ENCODE data around the gene DICER1.

DNA sequence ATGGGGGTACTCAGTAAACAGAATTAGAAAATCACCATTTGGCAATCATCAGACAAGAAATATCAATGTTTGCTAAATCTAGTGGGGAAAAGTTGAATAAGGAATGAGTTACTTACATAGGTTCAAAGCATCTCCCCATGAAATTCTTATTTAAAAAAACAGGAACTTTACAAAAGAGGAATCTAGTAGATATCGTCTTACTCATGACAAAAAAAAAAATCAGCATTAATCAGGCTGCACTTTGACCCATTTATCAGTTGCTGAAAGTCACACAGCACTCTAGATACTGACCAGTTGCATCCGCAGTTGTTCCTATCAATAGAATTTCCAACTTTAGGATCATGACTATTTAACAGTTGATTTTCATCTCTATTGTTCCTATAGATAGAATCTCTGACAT, 5.8 kb upstream of the DICER1 start:
- TF ChIP-seq CTCF (IDR thresholded peaks at IDR 0.05; ENCODE audit: extremely low read depth in 1 of 2, insufficient read depth in 1 of 2, low read depth in 1 of 2, low read length in 2 of 2) (no peak), EZH2 (IDR thresholded peaks at IDR 0.05; ENCODE audit: borderline replicate concordance, low read depth, low read length, severe bottlenecking) (no peak), POLR2A (IDR thresholded peaks at IDR 0.05; ENCODE audit: low read depth, low read length) (no peak), POLR2AphosphoS5 (IDR thresholded peaks at IDR 0.05; ENCODE audit: insufficient read depth, low read depth, low read length) (no peak), MYC (IDR thresholded peaks at IDR 0.05; ENCODE audit: low read depth, low read length) (no peak)
- TF ChIP-seq, protein P1, sequence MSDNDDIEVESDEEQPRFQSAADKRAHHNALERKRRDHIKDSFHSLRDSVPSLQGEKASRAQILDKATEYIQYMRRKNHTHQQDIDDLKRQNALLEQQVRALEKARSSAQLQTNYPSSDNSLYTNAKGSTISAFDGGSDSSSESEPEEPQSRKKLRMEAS (IDR thresholded peaks at IDR 0.05; ENCODE audit: insufficient read depth, insufficient read length), result no peak
